Pancreas (tissue), 10 donors: ENCODE measurements around the gene GOLGA8A. TPM values are rescaled to one million over a fixed set of nuclear protein-coding genes. Genes with fewer than 3 reads are reported as not detected.

Experiments used
- ATAC-seq, 4 donors: fragments of 200-7000 bp; cut with Tn5 transposase; one replicate each; pipeline versions ENCODE4 v1.8.0 to v1.9.1; 2020; ENCODE audit warnings: mild to moderate bottlenecking in 4 of 4, moderate library complexity in 4 of 4
- DNase-seq, 6 donors: peaks; one replicate each; pipeline ENCODE4 v3.0.0-alpha.2; 2020
- FAIRE-seq: peaks from 2 replicates; lab custom pipeline; 2012; peaks lifted over from hg19 to GRCh38; lab: Jason Lieb, UNC
- H3K27ac ChIP-seq, 4 donors: fragments of 200-600 bp; sonication (generic); 1 replicate in 3 of 4; 2 replicates in 1 of 4; pipeline versions ENCODE4 v1.5.0 to v1.8.0; 2020
- H3K27me3 ChIP-seq, 4 donors: fragments of 200-600 bp; one replicate each; pipeline ENCODE4 v1.8.0; 2021
- H3K36me3 ChIP-seq, 3 donors: fragments of 200-600 bp; sonication (generic) in 1 of 3; one replicate each; pipeline versions ENCODE4 v1.5.0 to v1.8.0; 2020 to 2021
- H3K4me1 ChIP-seq, 3 donors: fragments of 200-600 bp; one replicate each; pipeline ENCODE4 v1.8.0; 2021
- H3K4me3 ChIP-seq, 4 donors: fragments of 200-600 bp; sonication (generic) in 2 of 4; one replicate each; pipeline versions ENCODE4 v1.5.0 to v1.8.0; 2020 to 2021
- H3K9me3 ChIP-seq, 4 donors: fragments of 200-600 bp; one replicate each; pipeline ENCODE4 v1.8.0; 2021
- CTCF ChIP-seq, 4 donors: fragments of 200-600 bp; sonication (generic) in 3 of 4; IDR thresholded peaks; one replicate each; pipeline versions ENCODE4 v1.5.0 to v1.8.0; 2021; ENCODE audit warnings: antibody characterized with exemption in 4 of 4
- WGBS, 2 donors: extraction: QIAGEN DNeasy Blood & Tissue Kit; methylation state at CpG; one replicate each; pipeline ENCODE4 v1.1.7; 2013; 5-methylcytosine and 5-hydroxymethylcytosine counted together
- intact Hi-C, 3 donors: fragments of 100-400 bp; cut with DNase I; formaldehyde crosslinking; loops; one replicate each; pipeline versions ENCODE4 v1.11.1 to v1.14.2; 2022
- polyA plus RNA-seq, 2 donors: library from polyadenylated mRNA; stranded (reverse); fragments of 200-250 nt; gene quantifications; one replicate each; pipeline ENCODE4 v1.2.3, GENCODE V29; 2013
- total RNA-seq, 6 donors: library from RNA; stranded (reverse); fragmentation: NEBNext Ultra II Directional in 4 of 6; extraction: Animal tissue kit (Norgen Biotek cat#: 25700) in 4 of 6; gene quantifications; one replicate each; pipeline versions ENCODE4 v1.2.1 to v1.2.4, GENCODE V29; 2021 to 2023
- donor health status: healthy with polysubstance abuse.
- donor health status: DM: no; HTN: no; CAD: no; lungs with moderate emphysema.
- donor health status: DM: no; HTN: no; CAD: no.
- donor health status: control.
- donor health status: control.
- donor health status: Bipolar disorder and iron deficiency.
- donor health status: DM: yes; HTN: yes; CAD: no.
- donor health status: DM: no; HTN: no; CAD: no.
- donor health status: DM: no; HTN: no; CAD: no.
- donor health status: DM: yes; HTN: yes; CAD: no.

GOLGA8A gene
- total and polyA plus RNA-seq, 8 donors = 6.2 to 155 (median 84.5) TPM

- no peak overlapping the region for H3K27ac ChIP-seq
- no peak for ATAC-seq
- no peak for DNase-seq
- no peaks in the 10 kb centered on the region for H3K4me1 ChIP-seq
- H3K27me3 ChIP-seq = no peaks in the 10 kb centered on the region
- no peaks in the 10 kb centered on the region for H3K36me3 ChIP-seq
- no peak for FAIRE-seq
- no peak overlapping the region for H3K4me3 ChIP-seq
- 62 to 72% methylated on average over 9 of the region's 9 CpGs for WGBS, 2 donors
- intact Hi-C loops = no loop called here
- TF ChIP-seq CTCF (IDR thresholded peaks at IDR 0.05) = no peak
- no peaks in the 10 kb centered on the region for H3K9me3 ChIP-seq
Observed at GRCh38 chr15:34456658-34457057, 19.1 kb upstream of the GOLGA8A start.

GRCh38 chr15:34442891-34443290 lies 5.3 kb upstream of the GOLGA8A start:
- no peak for TF ChIP-seq CTCF (IDR thresholded peaks at IDR 0.05)
- H3K4me1 ChIP-seq = no peaks in the 10 kb centered on the region
- H3K4me3 ChIP-seq = no peak overlapping the region
- WGBS, 2 donors = 71 to 73% methylated on average over 7 of the region's 7 CpGs
- no peaks in the 10 kb centered on the region for H3K27me3 ChIP-seq
- no peak for ATAC-seq
- intact Hi-C loops = no loop called here
- no peaks in the 10 kb centered on the region for H3K9me3 ChIP-seq
- FAIRE-seq = no peak
- no peak overlapping the region for H3K27ac ChIP-seq
- H3K36me3 ChIP-seq = no peaks in the 10 kb centered on the region
- no peak for DNase-seq

- H3K27me3 ChIP-seq = no peaks in the 10 kb centered on the region
- no peak for TF ChIP-seq CTCF (IDR thresholded peaks at IDR 0.05)
- no peaks in the 10 kb centered on the region for H3K36me3 ChIP-seq
- no peaks in the 10 kb centered on the region for H3K4me1 ChIP-seq
- no peaks in the 10 kb centered on the region for H3K9me3 ChIP-seq
- WGBS, 2 donors = 65 to 73% methylated on average over 5 of the region's 5 CpGs
- no peak for ATAC-seq
- DNase-seq = no peak
- H3K27ac ChIP-seq = no peak overlapping the region
- intact Hi-C loops = no loop called here
- no peak for FAIRE-seq
- H3K4me3 ChIP-seq = no peak overlapping the region
Observed at GRCh38 chr15:34439878-34440277, 2.3 kb upstream of the GOLGA8A start.

- DNase-seq (peak in 4 of 6 donors; percentile 14 to 80 (median 54)), FAIRE-seq (no peak), ATAC-seq (peak in 3 of 4 donors; percentile 57 to 79 (median 76))
- intact Hi-C loops = no loop called here
- Histone ChIP-seq H3K9me3 (no peaks in the 10 kb centered on the region), H3K4me3 (peak overlapping the region in 3 of 4 donors; percentile 41 to 63 (median 44)), H3K36me3 (no peaks in the 10 kb centered on the region), H3K27me3 (no peaks in the 10 kb centered on the region), H3K4me1 (no peaks in the 10 kb centered on the region), H3K27ac (no peak overlapping the region)
- 1 to 2% methylated on average over 50 to 70 of the region's 70 CpGs for WGBS, 2 donors
- TF ChIP-seq CTCF (IDR thresholded peaks at IDR 0.05) = no peak
Observed at GRCh38 chr15:34436956-34437442, 609 bp downstream of the GOLGA8A start.

GRCh38 chr15:34436126-34436955 lies 1.3 kb downstream of the GOLGA8A start:
- ATAC-seq (peak in 2 of 4 donors; percentile 23 to 38), FAIRE-seq (no peak), DNase-seq (peak in 1 of 6 donors; percentile 62)
- intact Hi-C loops = no loop called here
- no peaks in the 10 kb centered on the region for H3K9me3 ChIP-seq
- no peaks in the 10 kb centered on the region for H3K36me3 ChIP-seq
- TF ChIP-seq CTCF (IDR thresholded peaks at IDR 0.05) = no peak
- H3K4me1 ChIP-seq = no peaks in the 10 kb centered on the region
- 5 to 21% methylated on average over 31 of the region's 31 CpGs for WGBS, 2 donors
- H3K27ac ChIP-seq = no peak overlapping the region
- H3K4me3 ChIP-seq = peak overlapping the region in 3 of 4 donors; percentile 41 to 63 (median 44)
- no peaks in the 10 kb centered on the region for H3K27me3 ChIP-seq
